HepG2 (cell line): ENCODE results near the gene ATAD1. TPM values are rescaled to one million over a fixed set of nuclear protein-coding genes. Genes with fewer than 3 reads are reported as not detected.

ENCODE experiments used
- ATAC-seq: fragments of 200-7000 bp; cut with Tn5 transposase; 3 replicates; pipeline ENCODE4 v1.9.1; 2020; ENCODE audit warnings: mild to moderate bottlenecking, moderate library complexity
- BruUV-seq: library from RNA; stranded (reverse); fragments of 400-500 nt; replicated peaks from 2 replicates; lab custom pipeline; 2021; lab: Mats Ljungman, UMichigan
- CTCF ChIA-PET: fragments of 300-600 bp; formaldehyde crosslinking; extraction: SDS; loops from one replicate; lab custom pipeline; 2021; ENCODE audit warnings: low total read pairs, inconsistent platforms, low intra/inter-chr PET ratio; lab: Yijun Ruan, JAX
- POLR2A ChIA-PET: fragments of 350-600 bp; sonication (Branson Sonifier 250); formaldehyde crosslinking; loops from one replicate; lab custom pipeline; 2020; ENCODE audit warnings: antibody characterized with exemption, inconsistent platforms; lab: Yijun Ruan, JAX
- DNase-seq: peaks from one replicate; pipeline ENCODE4 v3.0.0-alpha.2; 2015; ENCODE audit warnings: low spot score
- FAIRE-seq: peaks from 3 replicates; lab custom pipeline; 2011; peaks lifted over from hg19 to GRCh38; lab: Jason Lieb, UNC
- H2AFZ ChIP-seq: one replicate; pipeline ENCODE4 v1.6.1; 2011; ENCODE audit warnings: low read length, inconsistent platforms
- H3K27ac ChIP-seq: fragments of 300-600 bp; 3 replicates; pipeline ENCODE4 v1.8.0; 2011; ENCODE audit warnings: mixed run types, mild to moderate bottlenecking, mixed read lengths, low read length, inconsistent platforms; ENCODE audit not compliant: insufficient read depth; ENCODE audit errors: extremely low read length
- H3K27me3 ChIP-seq, 2 experiments: fragments of 200-600 bp in 1 of 2; 2 replicates in 1 of 2; 3 replicates in 1 of 2; pipeline versions ENCODE4 v1.6.0 to v1.8.0; 2011; ENCODE audit warnings: low read length in 2 of 2, mild to moderate bottlenecking in 2 of 2, moderate library complexity in 2 of 2, inconsistent platforms in 1 of 2; ENCODE audit not compliant: insufficient read depth in 2 of 2, control insufficient read depth in 1 of 2
- H3K36me3 ChIP-seq, 2 experiments: fragments of 200-600 bp in 1 of 2; replicated peaks in 1 of 2; 2 replicates in 1 of 2; 3 replicates in 1 of 2; pipeline versions ENCODE4 v1.5.1 to v1.8.0; 2011; ENCODE audit warnings: low read length in 2 of 2, inconsistent platforms in 1 of 2; ENCODE audit not compliant: insufficient read depth in 2 of 2, control insufficient read depth in 1 of 2
- H3K4me1 ChIP-seq: 2 replicates; pipeline ENCODE4 v1.5.1; 2012; ENCODE audit warnings: low read length, inconsistent platforms; ENCODE audit not compliant: insufficient read depth
- H3K4me2 ChIP-seq: 2 replicates; pipeline ENCODE4 v1.6.0; 2011; ENCODE audit warnings: low read depth, low read length, inconsistent platforms
- H3K4me3 ChIP-seq, 3 experiments: fragments of 200-600 bp in 1 of 3; sonication (generic), shearing (Covaris generic) in 1 of 3; replicated peaks in 1 of 3; 2 replicates each; pipeline ENCODE4 v1.5.1; 2011 to 2016; ENCODE audit warnings: low read length in 3 of 3, inconsistent platforms in 2 of 3, low read depth in 2 of 3, mild to moderate bottlenecking in 2 of 3, control low read depth in 1 of 3, mixed read lengths in 1 of 3; ENCODE audit not compliant: insufficient read depth in 1 of 3
- H3K79me2 ChIP-seq: one replicate; pipeline ENCODE4 v1.6.1; 2011; ENCODE audit warnings: low read length, inconsistent platforms; ENCODE audit not compliant: insufficient read depth
- H3K9ac ChIP-seq: 2 replicates; pipeline ENCODE4 v1.6.0; 2011; ENCODE audit warnings: mild to moderate bottlenecking, low read depth, low read length, inconsistent platforms; ENCODE audit not compliant: insufficient read depth
- H3K9me3 ChIP-seq: 2 replicates; pipeline ENCODE4 v1.5.1; 2012; ENCODE audit warnings: mild to moderate bottlenecking, low read length
- H4K20me1 ChIP-seq: 2 replicates; pipeline ENCODE4 v1.6.0; 2011; ENCODE audit warnings: inconsistent platforms, mild to moderate bottlenecking, low read length, moderate library complexity; ENCODE audit not compliant: insufficient read depth
- HNRNPLL ChIP-seq: fragments of 200-400 bp; formaldehyde crosslinking; IDR thresholded peaks from 2 replicates; pipeline ENCODE4 v1.6.1; 2017; ENCODE audit warnings: mild to moderate bottlenecking, low read depth, low read length; ENCODE audit not compliant: poor library complexity, severe bottlenecking
- KDM3A ChIP-seq: IDR thresholded peaks from 2 replicates; pipeline ENCODE4 v1.6.1; 2018; ENCODE audit warnings: low read depth, missing compliant biosample characterization
- KDM6A ChIP-seq: IDR thresholded peaks from 2 replicates; pipeline ENCODE4 v1.6.1; 2016; ENCODE audit warnings: low read depth
- SRSF4 ChIP-seq: fragments of 200-400 bp; formaldehyde crosslinking; IDR thresholded peaks from one replicate; pipeline ENCODE4 v1.6.1; 2018; ENCODE audit warnings: mild to moderate bottlenecking, low read depth, low read length, moderate library complexity; ENCODE audit not compliant: poor library complexity, severe bottlenecking
- ZNF746 ChIP-seq: sonication (generic); formaldehyde crosslinking; IDR thresholded peaks from 2 replicates; pipeline ENCODE4 v1.8.0; 2022; ENCODE audit warnings: mild to moderate bottlenecking, missing genetic modification reagents
- WGBS: methylation state at CpG from one replicate; pipeline ENCODE4 v1.1.6; 2017; ENCODE audit warnings: low lambda C conversion rate; 5-methylcytosine and 5-hydroxymethylcytosine counted together
- in situ Hi-C: cut with HindIII; loops from 2 replicates; pipeline ENCODE4 v1.10.0; 2017; ENCODE audit warnings: low pct_unique_long_range_greater_than_20kb; ENCODE audit not compliant: extremely low pct_ligation_motif_present
- intact Hi-C: fragments of 100-400 bp; cut with micrococcal nuclease; formaldehyde crosslinking; loops from one replicate; pipeline ENCODE4 v1.10.0; 2022; ENCODE audit not compliant: unreplicated experiment
- polyA plus RNA-seq, 8 experiments: library from polyadenylated mRNA; depleted of rRNA in 3 of 8; stranded (reverse) in 7 of 8; unstranded in 1 of 8; fragments of >200 nt; fragmentation: Illumina TruSeq in 4 of 8; extraction: Trizol in 4 of 8; gene quantifications; 2 replicates each; pipeline versions ENCODE4 v1.2.1 to v1.2.3, GENCODE V29; 2011 to 2016; ENCODE audit warnings: low read depth in 4 of 8, missing spikeins in 1 of 8, mixed read lengths in 1 of 8; ENCODE audit not compliant: insufficient read depth in 1 of 8
- total RNA-seq, 5 experiments: library from RNA; depleted of rRNA; stranded (reverse); fragments of >200 nt; fragmentation: Illumina TruSeq; extraction: Trizol; gene quantifications; 2 replicates each; pipeline ENCODE4 v1.2.3, GENCODE V29; 2016; ENCODE audit warnings: low read depth in 1 of 5
- TF ChIP-seq, protein P1 (sequence below): IDR thresholded peaks from 2 replicates; pipeline ENCODE4 v1.6.1; 2012; ENCODE audit warnings: inconsistent platforms
- TF ChIP-seq, protein P2 (sequence below): sonication (generic); formaldehyde crosslinking; IDR thresholded peaks from 2 replicates; pipeline ENCODE4 v1.8.1; 2022; ENCODE audit warnings: low read depth, mild to moderate bottlenecking, missing genetic modification reagents

The ATAD1 gene
- total and polyA plus RNA-seq, 2 of the 13 experiments (the other 11 are each of a cell fraction or from before 2014, with no cell fraction given) = 14.9 to 28.2 TPM

DNA sequence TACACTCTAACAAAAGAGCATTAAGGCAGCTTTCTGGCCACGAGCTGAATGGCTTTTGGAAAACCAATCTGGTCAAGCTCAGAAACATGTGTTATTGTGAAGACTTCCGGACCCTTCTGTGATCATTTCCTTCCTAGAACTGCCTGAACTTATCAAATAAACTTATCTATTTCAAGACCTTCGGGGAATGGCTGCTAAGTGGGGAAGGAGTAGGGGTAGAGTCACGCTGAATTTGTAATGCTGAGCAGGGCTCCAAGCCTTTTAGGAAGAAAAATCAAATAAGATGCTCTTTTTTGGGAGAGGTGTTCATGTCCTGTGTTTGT lies 101.7 kb downstream of the ATAD1 start:
- WGBS = 44% methylated on average over 4 of the region's 4 CpGs
- Histone ChIP-seq H3K27me3 (peaks cover 0 to 4% of the 10 kb centered on the region in 2 experiments; a peak in 1 of 5 replicates), H3K9me3 (no peaks in the 10 kb centered on the region), H3K27ac (no peak overlapping the region), H3K4me3 (no peak overlapping the region), H3K36me3 (no peaks in the 10 kb centered on the region), H3K4me1 (peaks cover 13% of the 10 kb centered on the region), H4K20me1 (no peaks in the 10 kb centered on the region), H3K4me2 (no peak overlapping the region), H3K79me2 (no peaks in the 10 kb centered on the region), H2AFZ (no peak overlapping the region), H3K9ac (no peak overlapping the region)
- no TSS peak for BruUV-seq
- DNase-seq = no peak
- intact Hi-C loops = no loop called here
- ATAC-seq = no peak
- TF ChIP-seq KDM6A (CRISPR knock-in tag) = no peak
- TF ChIP-seq, protein P1, sequence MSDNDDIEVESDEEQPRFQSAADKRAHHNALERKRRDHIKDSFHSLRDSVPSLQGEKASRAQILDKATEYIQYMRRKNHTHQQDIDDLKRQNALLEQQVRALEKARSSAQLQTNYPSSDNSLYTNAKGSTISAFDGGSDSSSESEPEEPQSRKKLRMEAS = no peak
- TF ChIP-seq, protein P2, sequence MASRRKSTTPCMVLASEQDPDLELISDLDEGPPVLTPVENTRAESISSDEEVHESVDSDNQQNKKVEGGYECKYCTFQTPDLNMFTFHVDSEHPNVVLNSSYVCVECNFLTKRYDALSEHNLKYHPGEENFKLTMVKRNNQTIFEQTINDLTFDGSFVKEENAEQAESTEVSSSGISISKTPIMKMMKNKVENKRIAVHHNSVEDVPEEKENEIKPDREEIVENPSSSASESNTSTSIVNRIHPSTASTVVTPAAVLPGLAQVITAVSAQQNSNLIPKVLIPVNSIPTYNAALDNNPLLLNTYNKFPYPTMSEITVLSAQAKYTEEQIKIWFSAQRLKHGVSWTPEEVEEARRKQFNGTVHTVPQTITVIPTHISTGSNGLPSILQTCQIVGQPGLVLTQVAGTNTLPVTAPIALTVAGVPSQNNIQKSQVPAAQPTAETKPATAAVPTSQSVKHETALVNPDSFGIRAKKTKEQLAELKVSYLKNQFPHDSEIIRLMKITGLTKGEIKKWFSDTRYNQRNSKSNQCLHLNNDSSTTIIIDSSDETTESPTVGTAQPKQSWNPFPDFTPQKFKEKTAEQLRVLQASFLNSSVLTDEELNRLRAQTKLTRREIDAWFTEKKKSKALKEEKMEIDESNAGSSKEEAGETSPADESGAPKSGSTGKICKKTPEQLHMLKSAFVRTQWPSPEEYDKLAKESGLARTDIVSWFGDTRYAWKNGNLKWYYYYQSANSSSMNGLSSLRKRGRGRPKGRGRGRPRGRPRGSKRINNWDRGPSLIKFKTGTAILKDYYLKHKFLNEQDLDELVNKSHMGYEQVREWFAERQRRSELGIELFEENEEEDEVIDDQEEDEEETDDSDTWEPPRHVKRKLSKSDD (CRISPR knock-in tag) = no peak
- TF ChIP-seq SRSF4 = no peak
- no peak for TF ChIP-seq HNRNPLL
- TF ChIP-seq KDM3A (CRISPR knock-in tag) = no peak
- TF ChIP-seq ZNF746 (CRISPR knock-in tag) = no peak
- no peak for FAIRE-seq
- ChIA-PET POLR2A (no interaction called here), CTCF (no interaction called here)
- in situ Hi-C loops = no loop called here
